ENCODE measurements around the gene ROR2.

Gene ROR2

DNA sequence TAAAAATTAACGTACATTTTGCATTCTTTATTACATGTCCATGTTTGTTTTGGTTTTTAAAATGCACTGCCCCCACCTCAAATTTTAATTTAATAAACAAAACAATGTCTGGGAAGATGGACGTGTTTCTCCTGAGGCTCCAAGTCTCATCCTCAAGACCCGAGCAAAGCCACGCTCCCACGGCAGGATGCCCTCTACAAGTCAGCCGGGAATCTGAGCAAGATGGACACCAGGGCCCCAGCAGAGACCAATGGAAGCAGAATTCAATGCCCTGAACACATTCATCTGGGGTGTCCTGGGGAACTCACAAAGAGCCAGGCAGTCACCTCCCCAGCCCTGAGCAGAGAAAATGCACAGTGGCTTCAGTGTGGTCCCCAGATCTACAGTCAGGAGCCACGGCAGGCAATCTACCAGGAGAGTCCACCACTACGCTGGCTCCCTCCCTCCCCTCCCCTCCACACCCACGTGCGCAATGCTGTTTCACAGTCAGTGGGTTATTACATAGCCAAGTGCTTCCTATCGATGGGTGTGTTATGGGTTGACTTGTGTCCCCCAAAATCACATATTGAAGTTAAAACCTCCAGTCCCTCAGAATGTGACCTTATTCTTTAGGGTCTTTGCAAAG lies 129.8 kb downstream of the ROR2 start:
- Histone ChIP-seq H3K27ac (ENCODE audit: low read depth, low read length) (peak overlapping the region; percentile 10), H3K9ac (ENCODE audit: low read length) (no peak overlapping the region), H3K27me3 (ENCODE audit: control insufficient read depth, insufficient read depth, low read length) (no peaks in the 10 kb centered on the region), H3K36me3 (ENCODE audit: control insufficient read depth, insufficient read depth, low read length) (no peaks in the 10 kb centered on the region), H3K4me3 (ENCODE audit: low read length) (no peak overlapping the region), H3K4me1 (ENCODE audit: control insufficient read depth, insufficient read depth, low read length) (peaks cover 33% of the 10 kb centered on the region)

DNA sequence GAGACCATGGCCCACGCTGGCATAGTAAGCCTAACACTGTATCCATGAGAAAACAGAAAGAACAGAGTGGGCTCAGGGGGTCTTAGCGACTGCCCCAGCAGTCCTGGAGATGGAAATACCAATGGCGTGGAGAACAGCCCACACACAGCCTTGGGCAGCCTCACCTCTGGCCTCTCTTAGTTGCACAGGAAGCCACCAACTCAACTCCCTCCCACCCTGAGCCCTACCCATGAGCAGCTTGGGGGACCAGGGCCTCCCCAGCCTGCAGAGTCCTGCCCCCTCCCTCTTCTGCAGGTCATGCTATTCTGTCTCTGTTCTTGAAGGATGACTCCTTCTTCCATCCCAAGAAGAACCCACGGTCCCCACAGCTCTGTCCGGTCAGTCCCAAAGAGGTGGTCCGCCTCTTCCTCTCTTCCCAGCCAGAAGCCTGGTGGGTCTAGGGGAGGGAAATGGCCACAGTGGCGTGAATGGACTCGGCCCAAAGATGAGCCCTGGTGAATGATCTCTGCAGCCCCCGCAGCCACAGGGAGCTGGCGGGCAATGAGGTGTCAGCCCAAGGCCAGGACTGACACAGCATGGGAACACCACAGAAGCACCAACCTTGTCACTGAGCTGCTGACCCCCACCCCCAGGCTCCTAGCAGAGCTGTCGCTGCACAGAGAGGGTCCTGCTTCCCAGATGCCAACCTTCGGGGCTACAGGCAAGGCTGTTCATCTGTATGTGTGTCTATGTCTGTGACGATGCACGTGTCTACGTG lies 131.2 kb downstream of the ROR2 start:
- Histone ChIP-seq H3K36me3 (ENCODE audit: control insufficient read depth, insufficient read depth, low read length) (no peaks in the 10 kb centered on the region), H3K4me1 (ENCODE audit: control insufficient read depth, insufficient read depth, low read length) (peaks cover 29% of the 10 kb centered on the region), H3K4me3 (ENCODE audit: low read length) (no peak overlapping the region), H3K9ac (ENCODE audit: low read length) (no peak overlapping the region), H3K27ac (ENCODE audit: low read depth, low read length) (no peak overlapping the region), H3K27me3 (ENCODE audit: control insufficient read depth, insufficient read depth, low read length) (no peaks in the 10 kb centered on the region)

DNA sequence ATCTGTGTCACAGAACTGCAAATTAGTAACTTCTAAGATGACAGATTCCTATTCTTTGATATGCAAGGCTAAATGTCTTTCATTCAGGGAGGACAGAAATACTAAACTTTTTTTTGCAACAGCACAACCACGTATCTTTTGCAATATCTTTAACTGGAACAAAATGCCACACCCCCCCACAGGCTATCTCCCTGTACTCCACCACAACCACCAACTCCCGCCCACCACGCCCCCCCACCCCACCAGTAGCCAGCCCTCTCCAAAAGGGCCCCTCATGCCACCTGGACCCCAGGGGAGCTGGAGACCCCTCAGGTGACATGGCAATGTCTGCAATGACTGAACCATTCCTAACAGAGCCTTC lies 131.8 kb downstream of the ROR2 start:
- Histone ChIP-seq H3K4me3 (ENCODE audit: low read length) (no peak overlapping the region), H3K9ac (ENCODE audit: low read length) (no peak overlapping the region), H3K4me1 (ENCODE audit: control insufficient read depth, insufficient read depth, low read length) (peaks cover 33% of the 10 kb centered on the region)

DNA sequence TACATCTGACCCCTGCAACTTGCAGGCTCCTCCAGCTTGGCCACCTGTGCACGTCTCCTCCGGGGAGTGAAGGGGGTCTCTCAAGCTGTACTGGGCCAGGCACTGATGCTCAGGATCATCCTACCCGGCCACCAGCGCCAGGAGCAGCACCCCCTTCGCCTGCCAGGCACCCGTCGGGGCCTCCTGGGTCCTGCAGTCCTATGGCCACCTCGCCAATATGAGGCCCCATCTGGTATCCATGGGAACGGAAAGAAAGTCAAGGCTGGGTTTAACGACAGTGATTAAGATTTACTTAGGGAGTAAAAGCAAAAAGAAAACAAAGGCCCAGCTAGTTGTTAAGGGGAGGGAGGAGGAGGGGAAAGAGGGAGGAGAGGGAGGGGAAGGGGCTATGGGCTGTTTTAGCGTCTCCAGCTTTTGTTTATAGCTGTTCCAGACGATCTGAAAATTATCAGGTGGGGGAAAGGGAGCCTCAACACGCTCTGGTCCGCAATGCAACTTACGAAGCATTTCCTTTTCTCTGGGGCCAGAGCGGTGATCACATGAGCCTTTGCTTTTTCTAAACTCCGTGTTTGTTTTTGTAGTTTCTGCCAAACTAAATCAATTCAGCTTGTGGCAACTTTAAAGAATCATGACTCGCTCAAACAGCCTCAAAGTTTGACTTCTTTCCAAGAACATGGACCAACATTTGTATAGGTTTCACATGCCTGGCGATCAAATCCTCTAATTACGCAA lies 132.4 kb downstream of the ROR2 start:
- Histone ChIP-seq H3K4me1 (ENCODE audit: control insufficient read depth, insufficient read depth, low read length) (peaks cover 38% of the 10 kb centered on the region), H3K9ac (ENCODE audit: low read length) (no peak overlapping the region), H3K27me3 (ENCODE audit: control insufficient read depth, insufficient read depth, low read length) (no peaks in the 10 kb centered on the region), H3K27ac (ENCODE audit: low read depth, low read length) (peak overlapping the region; percentile 73), H3K4me3 (ENCODE audit: low read length) (peak overlapping the region; percentile 51), H3K36me3 (ENCODE audit: control insufficient read depth, insufficient read depth, low read length) (no peaks in the 10 kb centered on the region)

More for the DNA sequence above, 131.8 kb downstream of the ROR2 start:
- H3K27ac ChIP-seq (ENCODE audit: low read depth, low read length) = peak overlapping the region; percentile 73
- no peaks in the 10 kb centered on the region for H3K36me3 ChIP-seq (ENCODE audit: control insufficient read depth, insufficient read depth, low read length)
- no peaks in the 10 kb centered on the region for H3K27me3 ChIP-seq (ENCODE audit: control insufficient read depth, insufficient read depth, low read length)

DNA sequence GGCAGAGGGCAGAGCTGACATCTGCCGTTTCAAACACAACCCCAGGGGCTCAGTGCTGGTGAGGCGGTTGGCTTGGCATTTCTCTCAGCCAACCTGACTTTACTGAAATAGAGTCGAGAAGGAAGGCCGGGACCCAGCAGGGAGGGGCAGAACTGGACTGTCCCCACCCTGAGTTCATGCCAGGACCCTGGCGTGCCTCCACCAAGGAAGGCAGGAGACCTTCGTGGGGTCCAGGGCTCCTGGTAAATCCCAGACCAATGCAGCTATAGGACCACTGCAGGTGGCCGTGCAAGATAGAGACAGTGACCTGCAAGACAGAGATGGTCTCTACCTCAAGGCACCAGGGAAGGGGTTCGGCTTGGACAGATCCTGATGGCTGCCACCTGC lies 132.9 kb downstream of the ROR2 start:
- no peak overlapping the region for H3K4me3 ChIP-seq (ENCODE audit: low read length)
- peak overlapping the region; percentile 73 for H3K27ac ChIP-seq (ENCODE audit: low read depth, low read length)

DNA sequence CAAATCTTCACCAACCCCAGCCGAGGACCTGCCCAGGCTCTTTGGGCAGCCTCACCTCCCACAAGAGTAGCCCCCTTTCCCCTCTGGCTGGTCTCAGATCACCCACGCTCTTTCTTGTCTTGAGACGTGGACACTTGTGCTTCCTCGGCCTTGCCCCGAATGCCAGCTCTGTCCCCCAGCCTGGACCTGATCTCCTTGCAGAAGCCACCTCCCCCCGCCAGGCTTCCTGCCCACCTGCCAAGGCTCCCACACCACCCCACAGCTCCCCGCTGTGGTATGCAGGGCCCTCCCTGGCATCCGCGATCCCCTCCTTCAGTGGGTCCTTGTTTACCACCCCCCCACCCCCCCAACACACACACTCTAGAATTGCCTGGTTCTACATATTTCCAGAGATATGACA lies 133.7 kb downstream of the ROR2 start:
- H3K4me1 ChIP-seq (ENCODE audit: control insufficient read depth, insufficient read depth, low read length) = peaks cover 38% of the 10 kb centered on the region
- H3K27me3 ChIP-seq (ENCODE audit: control insufficient read depth, insufficient read depth, low read length) = no peaks in the 10 kb centered on the region
- no peaks in the 10 kb centered on the region for H3K36me3 ChIP-seq (ENCODE audit: control insufficient read depth, insufficient read depth, low read length)
- no peak overlapping the region for H3K9ac ChIP-seq (ENCODE audit: low read length)
- H3K4me3 ChIP-seq (ENCODE audit: low read length) = no peak overlapping the region
- H3K27ac ChIP-seq (ENCODE audit: low read depth, low read length) = no peak overlapping the region

More for the DNA sequence above, 132.9 kb downstream of the ROR2 start:
- Histone ChIP-seq H3K4me1 (ENCODE audit: control insufficient read depth, insufficient read depth, low read length) (peaks cover 39% of the 10 kb centered on the region), H3K9ac (ENCODE audit: low read length) (no peak overlapping the region), H3K27me3 (ENCODE audit: control insufficient read depth, insufficient read depth, low read length) (no peaks in the 10 kb centered on the region), H3K36me3 (ENCODE audit: control insufficient read depth, insufficient read depth, low read length) (no peaks in the 10 kb centered on the region)

DNA sequence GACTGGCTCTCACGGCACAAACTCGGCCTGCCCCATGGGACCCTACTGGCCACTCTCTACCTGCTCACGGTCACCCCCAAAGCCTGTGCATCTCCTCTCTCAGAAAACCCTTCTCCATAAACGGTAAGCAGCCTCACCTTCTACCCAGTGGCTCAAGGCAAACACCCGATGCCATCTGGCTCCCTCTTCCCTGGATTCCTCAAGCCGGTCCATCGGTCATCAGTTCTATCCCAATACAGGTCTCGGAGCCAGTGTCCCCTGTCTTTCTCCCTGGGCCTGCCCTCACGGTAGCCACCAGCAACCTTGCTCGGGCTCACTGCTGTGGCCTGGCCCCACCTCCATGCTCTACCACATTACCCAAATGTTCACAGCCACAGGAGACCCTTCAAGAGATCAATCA lies 134.1 kb downstream of the ROR2 start:
- Histone ChIP-seq H3K36me3 (ENCODE audit: control insufficient read depth, insufficient read depth, low read length) (no peaks in the 10 kb centered on the region), H3K4me3 (ENCODE audit: low read length) (no peak overlapping the region), H3K4me1 (ENCODE audit: control insufficient read depth, insufficient read depth, low read length) (peaks cover 34% of the 10 kb centered on the region), H3K27me3 (ENCODE audit: control insufficient read depth, insufficient read depth, low read length) (no peaks in the 10 kb centered on the region), H3K27ac (ENCODE audit: low read depth, low read length) (no peak overlapping the region), H3K9ac (ENCODE audit: low read length) (no peak overlapping the region)

DNA sequence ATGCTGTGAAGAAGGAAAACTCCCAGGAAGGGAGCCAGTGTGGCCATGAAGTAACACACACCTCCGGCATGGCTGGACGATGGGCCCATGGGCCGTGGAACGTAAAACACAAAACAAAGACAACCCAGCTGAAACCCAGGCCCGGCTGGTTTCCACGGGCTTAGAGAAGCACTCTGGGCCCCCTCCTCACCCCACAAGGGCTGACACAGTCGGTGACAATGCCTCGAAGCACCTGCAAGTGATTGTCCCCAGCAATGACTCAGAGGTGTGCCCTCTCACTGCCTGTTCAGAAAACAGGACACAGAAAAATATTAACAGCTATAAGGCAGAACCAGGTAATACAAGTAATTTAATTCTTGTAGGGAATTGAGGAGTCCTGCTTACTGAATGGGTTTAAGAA lies 135.3 kb downstream of the ROR2 start:
- no peaks in the 10 kb centered on the region for H3K27me3 ChIP-seq (ENCODE audit: control insufficient read depth, insufficient read depth, low read length)
- peaks cover 37% of the 10 kb centered on the region for H3K4me1 ChIP-seq (ENCODE audit: control insufficient read depth, insufficient read depth, low read length)
- no peak overlapping the region for H3K9ac ChIP-seq (ENCODE audit: low read length)
- no peaks in the 10 kb centered on the region for H3K36me3 ChIP-seq (ENCODE audit: control insufficient read depth, insufficient read depth, low read length)
- peak overlapping the region; percentile 33 for H3K27ac ChIP-seq (ENCODE audit: low read depth, low read length)
- H3K4me3 ChIP-seq (ENCODE audit: low read length) = no peak overlapping the region

DNA sequence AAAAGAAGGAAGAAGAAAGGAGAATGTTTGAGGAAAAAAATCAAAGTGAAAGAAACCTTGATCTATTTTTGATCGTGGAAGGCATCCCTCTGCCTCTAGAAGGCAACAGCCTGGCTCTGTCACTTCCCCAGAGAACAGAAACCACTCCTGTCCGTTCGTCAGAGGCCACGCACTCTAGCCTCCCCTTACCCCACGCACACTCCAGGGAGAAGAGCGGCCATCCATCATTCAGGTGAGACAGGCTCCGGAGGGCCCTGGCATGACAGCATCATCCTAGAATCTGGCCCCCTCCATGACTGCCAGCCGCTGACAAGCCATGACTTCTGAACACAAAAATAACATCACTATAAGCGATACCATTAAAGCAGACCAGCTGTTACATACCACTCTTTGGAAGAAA lies 135.8 kb downstream of the ROR2 start:
- Histone ChIP-seq H3K27me3 (ENCODE audit: control insufficient read depth, insufficient read depth, low read length) (no peaks in the 10 kb centered on the region), H3K4me3 (ENCODE audit: low read length) (no peak overlapping the region), H3K36me3 (ENCODE audit: control insufficient read depth, insufficient read depth, low read length) (no peaks in the 10 kb centered on the region), H3K9ac (ENCODE audit: low read length) (no peak overlapping the region), H3K27ac (ENCODE audit: low read depth, low read length) (peak overlapping the region; percentile 33), H3K4me1 (ENCODE audit: control insufficient read depth, insufficient read depth, low read length) (peaks cover 41% of the 10 kb centered on the region)

DNA sequence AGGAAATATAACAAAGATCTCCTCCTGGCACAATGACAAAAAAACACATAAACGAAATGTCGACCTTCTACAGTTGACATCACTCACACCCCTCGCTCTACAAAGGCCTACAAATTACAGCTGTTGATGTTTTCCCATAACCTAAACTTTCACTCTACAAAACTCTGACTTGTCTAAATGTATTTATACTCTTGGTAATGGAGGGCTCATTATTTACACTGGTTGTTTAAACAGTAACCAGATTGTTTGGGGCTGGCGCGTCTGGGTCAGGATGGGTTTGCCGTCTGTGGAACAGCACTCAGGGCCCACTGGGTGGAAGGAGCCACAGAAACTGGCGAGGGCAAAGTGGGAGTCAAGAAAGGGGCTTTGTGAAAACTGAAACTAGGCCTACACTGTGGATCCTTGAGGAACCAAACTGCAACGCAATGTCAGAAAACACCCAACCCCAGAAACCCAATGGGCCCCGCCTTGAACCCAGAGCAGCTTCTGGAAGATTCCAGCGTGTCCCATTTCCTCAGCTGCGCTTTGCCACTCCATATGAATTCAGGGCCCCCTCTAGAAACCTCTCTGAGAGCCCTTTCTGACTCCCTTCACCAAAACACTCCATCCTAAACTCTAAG lies 136.7 kb downstream of the ROR2 start:
- no peaks in the 10 kb centered on the region for H3K36me3 ChIP-seq (ENCODE audit: control insufficient read depth, insufficient read depth, low read length)
- H3K9ac ChIP-seq (ENCODE audit: low read length) = no peak overlapping the region
- H3K4me3 ChIP-seq (ENCODE audit: low read length) = no peak overlapping the region
- peak overlapping the region; percentile 33 for H3K27ac ChIP-seq (ENCODE audit: low read depth, low read length)
- H3K4me1 ChIP-seq (ENCODE audit: control insufficient read depth, insufficient read depth, low read length) = peaks cover 41% of the 10 kb centered on the region
- no peaks in the 10 kb centered on the region for H3K27me3 ChIP-seq (ENCODE audit: control insufficient read depth, insufficient read depth, low read length)

DNA sequence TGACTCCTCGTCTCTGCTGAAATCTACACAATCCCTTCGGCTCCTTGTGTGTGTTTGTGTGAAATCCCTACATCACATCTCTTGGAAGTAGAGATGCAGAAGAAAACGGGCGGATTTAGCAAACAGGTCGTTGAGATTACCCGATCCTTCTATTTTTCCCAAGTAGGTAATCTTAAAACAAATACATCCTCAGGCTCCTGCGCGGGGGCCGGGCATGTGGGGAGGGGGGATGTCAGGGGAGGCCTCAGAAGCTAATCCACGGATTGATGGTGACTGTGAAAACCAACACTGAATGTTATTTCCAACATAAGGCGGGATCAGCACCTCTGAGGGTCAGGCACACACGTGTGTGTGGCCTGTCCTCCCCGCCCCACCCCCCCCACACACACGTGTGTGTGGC lies 137.8 kb downstream of the ROR2 start:
- H3K36me3 ChIP-seq (ENCODE audit: control insufficient read depth, insufficient read depth, low read length) = no peaks in the 10 kb centered on the region
- H3K27ac ChIP-seq (ENCODE audit: low read depth, low read length) = no peak overlapping the region
- H3K4me1 ChIP-seq (ENCODE audit: control insufficient read depth, insufficient read depth, low read length) = peaks cover 43% of the 10 kb centered on the region
- no peak overlapping the region for H3K9ac ChIP-seq (ENCODE audit: low read length)
- H3K4me3 ChIP-seq (ENCODE audit: low read length) = no peak overlapping the region
- H3K27me3 ChIP-seq (ENCODE audit: control insufficient read depth, insufficient read depth, low read length) = no peaks in the 10 kb centered on the region
